ENCODE data around the gene ELP4.

DNA sequence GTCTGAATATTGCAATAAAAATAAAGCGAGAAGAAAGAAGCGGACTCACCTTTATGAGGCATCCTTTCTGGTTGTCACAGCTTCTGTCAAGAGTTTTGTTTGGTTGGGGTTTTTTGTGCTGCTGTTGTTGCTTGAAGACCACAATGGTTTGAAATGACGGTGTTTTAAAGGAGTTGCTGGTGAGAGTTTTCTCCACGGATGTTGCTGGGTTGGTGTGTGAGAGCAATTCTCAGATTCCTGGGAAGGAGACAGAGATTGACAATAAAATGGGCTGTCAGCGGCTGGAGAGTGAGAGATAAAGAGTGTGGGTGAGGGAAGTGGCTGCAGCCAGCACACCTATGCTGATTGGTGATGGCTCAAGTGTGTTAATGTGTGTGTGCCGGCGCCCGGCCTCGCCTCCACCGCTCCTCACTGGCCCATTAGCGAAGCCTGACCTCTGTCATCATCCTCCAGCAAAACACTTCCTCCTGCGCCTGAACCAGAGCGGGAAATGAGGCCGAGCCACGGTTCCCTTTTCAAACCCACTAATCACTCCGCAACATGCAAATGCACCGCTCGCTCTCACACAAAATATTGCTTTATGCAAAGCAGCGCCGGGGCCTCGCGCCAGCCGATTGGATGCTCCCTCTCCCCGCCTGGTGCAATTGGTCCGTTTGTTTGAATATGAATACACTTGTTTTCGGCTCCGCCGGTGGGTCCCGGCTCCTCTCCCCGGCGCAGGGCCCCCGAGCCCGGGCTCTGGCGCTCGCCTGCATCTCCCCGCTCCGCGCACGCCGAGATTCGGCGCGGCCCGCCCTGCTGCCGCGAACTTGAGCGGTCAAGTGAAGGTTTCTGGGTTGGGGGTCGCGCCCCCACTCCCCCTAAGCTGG, 301.4 kb downstream of the ELP4 start, which contains the start of gene PAX6:
- TF ChIP-seq, protein P1, sequence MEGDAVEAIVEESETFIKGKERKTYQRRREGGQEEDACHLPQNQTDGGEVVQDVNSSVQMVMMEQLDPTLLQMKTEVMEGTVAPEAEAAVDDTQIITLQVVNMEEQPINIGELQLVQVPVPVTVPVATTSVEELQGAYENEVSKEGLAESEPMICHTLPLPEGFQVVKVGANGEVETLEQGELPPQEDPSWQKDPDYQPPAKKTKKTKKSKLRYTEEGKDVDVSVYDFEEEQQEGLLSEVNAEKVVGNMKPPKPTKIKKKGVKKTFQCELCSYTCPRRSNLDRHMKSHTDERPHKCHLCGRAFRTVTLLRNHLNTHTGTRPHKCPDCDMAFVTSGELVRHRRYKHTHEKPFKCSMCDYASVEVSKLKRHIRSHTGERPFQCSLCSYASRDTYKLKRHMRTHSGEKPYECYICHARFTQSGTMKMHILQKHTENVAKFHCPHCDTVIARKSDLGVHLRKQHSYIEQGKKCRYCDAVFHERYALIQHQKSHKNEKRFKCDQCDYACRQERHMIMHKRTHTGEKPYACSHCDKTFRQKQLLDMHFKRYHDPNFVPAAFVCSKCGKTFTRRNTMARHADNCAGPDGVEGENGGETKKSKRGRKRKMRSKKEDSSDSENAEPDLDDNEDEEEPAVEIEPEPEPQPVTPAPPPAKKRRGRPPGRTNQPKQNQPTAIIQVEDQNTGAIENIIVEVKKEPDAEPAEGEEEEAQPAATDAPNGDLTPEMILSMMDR (IDR thresholded peaks at IDR 0.05), result no peak
- no peak for TF ChIP-seq CHD2 (IDR thresholded peaks at IDR 0.05; ENCODE audit: low read length, partially characterized antibody)
- TF ChIP-seq HOXA7 (CRISPR knock-in tag; IDR thresholded peaks at IDR 0.05), result no peak
- TF ChIP-seq BHLHE40 (IDR thresholded peaks at IDR 0.05; ENCODE audit: low read depth, low read length), result no peak
- TF ChIP-seq MAFK (IDR thresholded peaks at IDR 0.05; ENCODE audit: partially characterized antibody), result no peak
- TF ChIP-seq, protein P2, sequence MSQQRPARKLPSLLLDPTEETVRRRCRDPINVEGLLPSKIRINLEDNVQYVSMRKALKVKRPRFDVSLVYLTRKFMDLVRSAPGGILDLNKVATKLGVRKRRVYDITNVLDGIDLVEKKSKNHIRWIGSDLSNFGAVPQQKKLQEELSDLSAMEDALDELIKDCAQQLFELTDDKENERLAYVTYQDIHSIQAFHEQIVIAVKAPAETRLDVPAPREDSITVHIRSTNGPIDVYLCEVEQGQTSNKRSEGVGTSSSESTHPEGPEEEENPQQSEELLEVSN (IDR thresholded peaks at IDR 0.05; ENCODE audit: borderline replicate concordance, low read depth), result peak; percentile 57; the same call in 1 of the 2 replicates
- no peak for TF ChIP-seq KDM1A (IDR thresholded peaks at IDR 0.05; ENCODE audit: low read depth)
- TF ChIP-seq KDM5A (IDR thresholded peaks at IDR 0.05), result no peak
- no peak for TF ChIP-seq RAD21 (conservative IDR thresholded peaks at IDR 0.05 in 1 of 2, IDR thresholded peaks at IDR 0.05 in 1 of 2)
- TF ChIP-seq POLR2AphosphoS2 (conservative IDR thresholded peaks at IDR 0.05; ENCODE audit: low read length), result no peak
- TF ChIP-seq, protein P3, sequence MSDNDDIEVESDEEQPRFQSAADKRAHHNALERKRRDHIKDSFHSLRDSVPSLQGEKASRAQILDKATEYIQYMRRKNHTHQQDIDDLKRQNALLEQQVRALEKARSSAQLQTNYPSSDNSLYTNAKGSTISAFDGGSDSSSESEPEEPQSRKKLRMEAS (IDR thresholded peaks at IDR 0.05), result peak; percentile 44

Data from A549 (cell line).